Nephron (organoid): ENCODE data around the gene SMCR8.

Experiments used
- H3K27ac Mint-ChIP-seq, 3 experiments: 2 replicates each; pipeline ENCODE4 v1.8.0; 2020; ENCODE audit warnings: mixed read lengths in 3 of 3, mild to moderate bottlenecking in 2 of 3, moderate library complexity in 1 of 3
- H3K27me3 Mint-ChIP-seq: 2 replicates; pipeline ENCODE4 v1.8.0; 2021; ENCODE audit warnings: low read depth, mild to moderate bottlenecking, moderate library complexity, mixed read lengths
- H3K36me3 Mint-ChIP-seq: 2 replicates; pipeline ENCODE4 v1.8.0; 2020; ENCODE audit warnings: low read depth, mixed read lengths
- H3K4me1 Mint-ChIP-seq: 2 replicates; pipeline ENCODE4 v1.8.0; 2020; ENCODE audit warnings: mixed read lengths
- H3K4me3 Mint-ChIP-seq, 3 experiments: 2 replicates each; pipeline ENCODE4 v1.8.0; 2020; ENCODE audit warnings: mild to moderate bottlenecking in 3 of 3, mixed read lengths in 3 of 3, moderate library complexity in 2 of 3
- H3K9me3 Mint-ChIP-seq: 2 replicates; pipeline ENCODE4 v1.8.0; 2020; ENCODE audit warnings: mixed read lengths
- TF ChIP-seq, protein P1 (sequence below), 3 experiments: fragments of 200-600 bp; sonication (generic); IDR thresholded peaks; one replicate each; pipeline ENCODE4 v1.5.0; 2021; ENCODE audit warnings: antibody characterized with exemption in 3 of 3; ENCODE audit not compliant: unreplicated experiment in 3 of 3

The SMCR8 gene

DNA sequence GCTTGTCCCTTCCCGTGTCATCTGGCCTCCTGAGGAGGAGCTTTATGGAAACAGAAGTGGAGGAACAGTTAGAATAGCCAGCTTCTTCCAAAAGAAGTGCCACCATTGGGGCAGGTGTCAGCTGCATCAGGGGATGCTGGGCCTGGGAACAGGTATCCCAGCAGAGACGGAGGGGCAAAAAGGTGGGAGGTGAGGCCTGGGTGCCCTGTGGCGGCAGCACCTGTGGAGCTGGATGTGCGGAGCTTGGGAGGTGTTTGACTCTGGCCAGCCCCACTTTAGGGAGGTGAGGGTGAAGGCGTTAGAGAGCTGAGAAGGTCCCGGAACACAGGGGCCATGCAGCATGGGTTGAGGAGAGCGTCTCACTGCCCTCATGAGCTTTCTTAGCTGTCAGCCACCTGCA lies 5.2 kb downstream of the SMCR8 start:
- peak overlapping the region in 1 of 3 experiments; percentile 73 for H3K4me3 Mint-ChIP-seq
- TF ChIP-seq, protein P1, sequence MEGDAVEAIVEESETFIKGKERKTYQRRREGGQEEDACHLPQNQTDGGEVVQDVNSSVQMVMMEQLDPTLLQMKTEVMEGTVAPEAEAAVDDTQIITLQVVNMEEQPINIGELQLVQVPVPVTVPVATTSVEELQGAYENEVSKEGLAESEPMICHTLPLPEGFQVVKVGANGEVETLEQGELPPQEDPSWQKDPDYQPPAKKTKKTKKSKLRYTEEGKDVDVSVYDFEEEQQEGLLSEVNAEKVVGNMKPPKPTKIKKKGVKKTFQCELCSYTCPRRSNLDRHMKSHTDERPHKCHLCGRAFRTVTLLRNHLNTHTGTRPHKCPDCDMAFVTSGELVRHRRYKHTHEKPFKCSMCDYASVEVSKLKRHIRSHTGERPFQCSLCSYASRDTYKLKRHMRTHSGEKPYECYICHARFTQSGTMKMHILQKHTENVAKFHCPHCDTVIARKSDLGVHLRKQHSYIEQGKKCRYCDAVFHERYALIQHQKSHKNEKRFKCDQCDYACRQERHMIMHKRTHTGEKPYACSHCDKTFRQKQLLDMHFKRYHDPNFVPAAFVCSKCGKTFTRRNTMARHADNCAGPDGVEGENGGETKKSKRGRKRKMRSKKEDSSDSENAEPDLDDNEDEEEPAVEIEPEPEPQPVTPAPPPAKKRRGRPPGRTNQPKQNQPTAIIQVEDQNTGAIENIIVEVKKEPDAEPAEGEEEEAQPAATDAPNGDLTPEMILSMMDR (IDR thresholded peaks at IDR 0.05; ENCODE audit: unreplicated experiment in 3 of 3): no peak
- peaks cover 55% of the 10 kb centered on the region for H3K36me3 Mint-ChIP-seq
- H3K27me3 Mint-ChIP-seq: peaks cover under 1% of the 10 kb centered on the region
- H3K9me3 Mint-ChIP-seq: no peaks in the 10 kb centered on the region
- H3K4me1 Mint-ChIP-seq: peaks cover 43% of the 10 kb centered on the region
- no peak overlapping the region for H3K27ac Mint-ChIP-seq

DNA sequence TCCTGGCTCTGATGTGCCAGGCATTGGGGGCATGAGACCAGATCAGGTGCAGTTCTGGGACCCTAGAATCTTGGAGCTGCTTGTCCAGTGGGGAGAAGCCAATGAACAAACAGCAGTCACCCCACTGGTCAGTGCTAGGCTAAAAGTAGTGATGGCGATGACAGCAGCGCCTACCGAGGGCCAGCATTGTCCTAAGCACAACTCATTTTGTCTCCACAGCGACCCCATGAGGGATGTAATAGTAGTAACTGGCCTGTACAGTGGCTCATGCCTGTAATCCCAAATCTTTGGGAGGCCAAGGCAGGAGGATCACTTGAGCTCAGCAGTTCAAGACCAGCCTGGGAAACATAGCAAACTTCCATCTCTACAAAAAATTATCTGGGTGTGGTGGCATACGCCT lies 6.2 kb downstream of the SMCR8 start:
- Mint-ChIP-seq H3K27me3 (no peaks in the 10 kb centered on the region), H3K36me3 (peaks cover 56% of the 10 kb centered on the region), H3K27ac (no peak overlapping the region), H3K9me3 (no peaks in the 10 kb centered on the region), H3K4me3 (no peak overlapping the region), H3K4me1 (peaks cover 37% of the 10 kb centered on the region)
- TF ChIP-seq, protein P1 (IDR thresholded peaks at IDR 0.05; ENCODE audit: unreplicated experiment in 3 of 3): no peak

DNA sequence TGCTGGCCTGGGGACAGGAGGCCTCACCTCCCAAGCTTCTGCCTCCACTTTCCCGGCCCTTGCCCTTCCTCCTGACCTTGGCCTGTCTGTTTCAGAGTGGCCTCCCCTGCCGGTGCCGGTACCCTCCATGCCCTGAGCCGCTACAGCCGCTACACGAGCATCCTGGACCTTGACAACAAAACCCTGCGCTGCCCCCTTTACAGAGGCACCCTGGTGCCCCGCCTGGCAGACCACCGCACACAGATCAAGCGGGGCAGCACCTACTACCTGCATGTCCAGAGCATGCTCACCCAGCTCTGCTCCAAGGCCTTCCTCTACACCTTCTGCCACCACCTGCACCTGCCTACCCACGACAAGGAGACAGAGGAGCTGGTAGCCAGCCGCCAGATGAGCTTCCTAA lies 7.4 kb downstream of the SMCR8 start:
- H3K9me3 Mint-ChIP-seq: no peaks in the 10 kb centered on the region
- H3K4me1 Mint-ChIP-seq: peaks cover 25% of the 10 kb centered on the region
- H3K36me3 Mint-ChIP-seq: peaks cover 51% of the 10 kb centered on the region
- H3K27me3 Mint-ChIP-seq: no peaks in the 10 kb centered on the region
- TF ChIP-seq, protein P1 (IDR thresholded peaks at IDR 0.05; ENCODE audit: unreplicated experiment in 3 of 3): no peak
- H3K27ac Mint-ChIP-seq: no peak overlapping the region
- H3K4me3 Mint-ChIP-seq: no peak overlapping the region

DNA sequence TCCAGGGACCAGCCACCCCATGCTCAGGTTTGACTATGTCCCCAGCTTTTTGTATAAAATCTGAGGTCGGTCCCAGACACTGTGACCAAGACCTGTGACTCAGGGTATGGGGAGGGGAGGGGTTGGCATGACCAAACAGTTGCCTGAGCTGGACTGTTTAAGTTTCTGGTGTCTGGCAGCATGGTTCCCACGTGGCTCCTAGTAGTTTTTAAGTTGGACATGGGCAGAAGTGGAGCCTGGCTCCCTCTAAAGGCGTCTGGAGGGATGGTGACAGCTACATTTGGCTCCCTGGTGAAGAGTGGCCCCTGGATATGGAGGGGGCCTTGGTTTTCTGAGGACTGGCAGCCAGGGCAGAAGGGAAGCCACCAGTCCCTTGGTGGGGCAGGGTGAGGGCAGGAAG lies 7.9 kb downstream of the SMCR8 start:
- Mint-ChIP-seq H3K36me3 (peaks cover 53% of the 10 kb centered on the region), H3K27ac (no peak overlapping the region), H3K27me3 (no peaks in the 10 kb centered on the region), H3K4me1 (peaks cover 22% of the 10 kb centered on the region), H3K9me3 (no peaks in the 10 kb centered on the region), H3K4me3 (no peak overlapping the region)
- TF ChIP-seq, protein P1 (IDR thresholded peaks at IDR 0.05; ENCODE audit: unreplicated experiment in 3 of 3): no peak

DNA sequence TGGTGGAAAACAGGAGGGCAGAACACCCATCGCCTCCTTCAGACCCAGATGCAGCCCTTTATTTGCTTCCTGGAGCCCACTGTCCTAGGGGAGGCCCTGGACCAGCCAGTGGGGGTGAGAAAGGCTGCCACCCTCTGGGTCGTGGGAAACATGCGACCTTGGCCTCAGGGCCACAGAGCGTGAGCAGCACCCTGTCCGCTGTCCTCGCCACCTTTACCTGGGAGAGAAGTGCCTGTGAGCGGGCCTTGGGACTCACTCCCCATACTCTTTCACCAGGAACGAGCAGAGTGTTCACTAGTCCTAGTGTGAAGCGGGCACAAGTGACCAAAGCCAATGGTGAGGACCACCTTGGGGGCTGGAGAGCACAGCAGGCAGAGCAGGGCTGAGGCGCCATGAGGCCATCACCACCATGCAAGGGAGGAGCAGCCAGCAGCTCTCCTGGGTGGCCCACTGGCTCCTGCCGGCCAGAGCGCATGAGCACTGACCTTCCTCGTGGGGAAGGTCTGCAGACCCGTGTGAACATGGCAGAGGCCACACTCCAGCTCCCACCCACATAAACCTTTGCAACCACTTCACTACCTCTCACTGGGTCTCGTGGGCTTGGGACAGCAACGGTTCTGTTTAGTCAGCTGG lies 8.5 kb downstream of the SMCR8 start:
- H3K27me3 Mint-ChIP-seq: no peaks in the 10 kb centered on the region
- TF ChIP-seq, protein P1 (IDR thresholded peaks at IDR 0.05; ENCODE audit: unreplicated experiment in 3 of 3): no peak
- peaks cover 18% of the 10 kb centered on the region for H3K4me1 Mint-ChIP-seq
- H3K36me3 Mint-ChIP-seq: peaks cover 53% of the 10 kb centered on the region
- no peaks in the 10 kb centered on the region for H3K9me3 Mint-ChIP-seq
- H3K27ac Mint-ChIP-seq: no peak overlapping the region
- no peak overlapping the region for H3K4me3 Mint-ChIP-seq
